ENCODE data around the gene ULK2.
A peak's percentile ranks its signal among the peaks of the same experiment; 100 is the strongest.

The ULK2 gene

DNA sequence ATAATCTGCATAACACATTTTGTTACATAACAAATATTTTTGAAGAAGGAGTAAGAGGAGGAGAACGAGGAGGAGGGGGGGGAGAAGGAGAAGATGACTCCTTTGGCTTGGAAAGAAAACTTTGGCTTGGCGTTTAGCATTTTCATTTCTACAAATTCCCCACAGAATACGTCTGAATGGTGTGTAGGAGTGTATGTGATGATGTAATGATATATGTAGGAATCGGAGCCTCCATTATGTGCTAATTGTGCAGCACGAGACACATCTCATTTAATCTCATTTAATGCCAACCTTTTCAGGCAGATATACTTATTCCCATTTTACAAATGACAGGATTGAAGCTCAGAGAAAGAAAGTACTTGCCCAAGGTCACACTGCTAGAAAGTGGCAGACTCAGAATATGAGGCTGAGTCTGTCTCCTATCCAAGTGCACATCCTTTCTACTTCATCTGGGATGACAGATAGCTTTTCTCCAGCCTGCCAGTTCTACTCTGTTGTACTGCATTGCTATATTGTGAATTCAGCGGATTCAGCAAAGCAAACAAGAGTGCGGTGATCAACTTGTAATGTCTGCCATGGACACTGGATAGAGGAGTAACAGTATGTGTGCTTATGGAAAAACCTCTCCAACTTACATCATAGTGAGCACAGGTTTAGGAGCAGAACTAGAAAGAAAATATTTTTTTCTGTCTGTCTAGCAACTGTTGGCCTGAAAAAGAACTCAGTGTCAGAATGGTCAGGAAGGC, 140.9 kb downstream of the ULK2 start:
- no peak overlapping the region for H3K4me3 ChIP-seq (ENCODE audit: low read depth, low read length)
- DNase-seq (ENCODE audit: low read depth), result peak; percentile 27
- TF ChIP-seq, protein P1, sequence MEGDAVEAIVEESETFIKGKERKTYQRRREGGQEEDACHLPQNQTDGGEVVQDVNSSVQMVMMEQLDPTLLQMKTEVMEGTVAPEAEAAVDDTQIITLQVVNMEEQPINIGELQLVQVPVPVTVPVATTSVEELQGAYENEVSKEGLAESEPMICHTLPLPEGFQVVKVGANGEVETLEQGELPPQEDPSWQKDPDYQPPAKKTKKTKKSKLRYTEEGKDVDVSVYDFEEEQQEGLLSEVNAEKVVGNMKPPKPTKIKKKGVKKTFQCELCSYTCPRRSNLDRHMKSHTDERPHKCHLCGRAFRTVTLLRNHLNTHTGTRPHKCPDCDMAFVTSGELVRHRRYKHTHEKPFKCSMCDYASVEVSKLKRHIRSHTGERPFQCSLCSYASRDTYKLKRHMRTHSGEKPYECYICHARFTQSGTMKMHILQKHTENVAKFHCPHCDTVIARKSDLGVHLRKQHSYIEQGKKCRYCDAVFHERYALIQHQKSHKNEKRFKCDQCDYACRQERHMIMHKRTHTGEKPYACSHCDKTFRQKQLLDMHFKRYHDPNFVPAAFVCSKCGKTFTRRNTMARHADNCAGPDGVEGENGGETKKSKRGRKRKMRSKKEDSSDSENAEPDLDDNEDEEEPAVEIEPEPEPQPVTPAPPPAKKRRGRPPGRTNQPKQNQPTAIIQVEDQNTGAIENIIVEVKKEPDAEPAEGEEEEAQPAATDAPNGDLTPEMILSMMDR (conservative IDR thresholded peaks at IDR 0.05; ENCODE audit: low read depth, low read length), result no peak

DNA sequence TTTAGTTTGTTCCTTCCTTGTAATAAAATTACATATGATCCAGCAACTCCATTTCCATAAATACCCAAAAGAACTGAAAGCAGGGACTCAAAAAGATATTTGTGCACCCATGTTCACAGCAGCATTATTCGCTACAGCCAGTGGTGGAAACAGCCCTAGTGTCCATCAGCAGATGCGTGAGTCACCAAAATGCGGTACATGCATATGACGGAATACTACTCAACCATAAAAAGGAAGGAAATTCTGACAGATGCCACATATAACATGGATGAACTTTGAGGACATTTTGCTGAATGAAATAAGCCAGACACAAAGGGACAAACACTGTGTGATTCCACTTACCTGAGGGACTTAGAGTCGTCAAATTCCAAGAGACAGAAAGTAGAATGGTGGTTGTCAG, 142.2 kb downstream of the ULK2 start:
- TF ChIP-seq, protein P1 (conservative IDR thresholded peaks at IDR 0.05; ENCODE audit: low read depth, low read length), result no peak
- no peak overlapping the region for H3K4me3 ChIP-seq (ENCODE audit: low read depth, low read length)
- DNase-seq (ENCODE audit: low read depth), result no peak

DNA sequence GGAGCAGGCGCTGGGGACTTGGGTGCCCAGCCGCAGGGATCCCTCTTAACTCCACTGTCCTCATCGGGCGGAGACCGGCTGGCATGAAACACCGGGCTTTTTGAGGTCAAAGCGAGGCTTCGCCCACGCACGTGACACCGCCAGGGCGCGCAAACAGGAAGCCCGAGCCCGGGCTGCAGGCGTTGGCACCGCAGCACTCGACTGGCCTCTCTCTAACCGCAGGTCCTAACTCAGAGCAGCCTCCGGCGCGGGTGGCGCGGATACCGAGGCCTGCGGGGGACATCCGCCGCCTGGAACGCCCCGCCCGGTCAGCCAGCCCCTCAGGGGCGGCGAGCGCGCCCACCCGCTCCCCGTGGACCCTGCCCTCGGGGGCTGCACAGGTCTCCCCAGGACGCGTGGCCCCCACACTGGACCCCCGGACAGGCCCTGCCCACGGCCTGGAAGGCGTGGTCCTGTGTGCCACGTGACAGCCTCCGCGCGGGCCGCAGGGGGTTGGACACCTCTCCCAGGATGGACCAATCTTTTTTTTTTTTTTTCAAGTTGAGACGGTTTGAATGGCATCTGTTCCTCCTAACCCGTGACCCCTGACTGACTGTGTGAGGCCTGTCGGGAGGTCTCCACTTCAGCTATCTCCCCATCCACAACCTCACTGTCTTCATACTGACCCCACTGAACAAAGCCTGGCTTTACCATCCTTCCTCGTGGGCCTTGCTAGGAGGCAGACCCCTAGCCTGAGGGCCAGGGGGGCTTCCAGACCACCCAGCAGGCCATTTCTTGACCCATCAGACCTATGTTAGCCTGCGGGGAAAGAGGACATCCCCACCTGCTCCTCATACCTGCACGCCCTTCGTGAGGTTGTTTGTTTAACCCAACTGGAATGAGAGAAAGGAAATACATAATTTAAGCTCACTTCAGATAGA, 143.0 kb downstream of the ULK2 start:
- peak overlapping the region; percentile 33 for H3K4me3 ChIP-seq (ENCODE audit: low read depth, low read length)
- no peak for DNase-seq (ENCODE audit: low read depth)
- TF ChIP-seq, protein P1 (conservative IDR thresholded peaks at IDR 0.05; ENCODE audit: low read depth, low read length), result no peak

DNA sequence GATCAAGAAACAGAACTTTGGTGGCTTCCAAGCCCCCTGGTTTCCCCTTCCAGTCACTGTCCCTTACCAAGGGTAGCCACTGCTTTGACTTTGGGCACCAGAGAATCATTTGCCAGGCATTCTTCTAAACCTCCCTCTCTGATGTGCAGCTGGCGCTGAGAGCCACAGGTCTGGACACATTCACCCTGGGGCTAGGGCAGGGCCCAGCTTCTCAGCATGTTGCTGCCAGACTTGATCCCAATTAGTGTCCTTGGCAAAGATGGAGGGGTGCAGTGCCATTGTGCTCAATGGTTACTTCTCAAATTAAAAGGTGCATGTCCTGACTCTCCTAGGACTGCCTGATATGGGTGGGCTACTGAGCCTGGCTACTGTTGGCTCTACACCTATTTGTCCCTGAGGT, 143.8 kb downstream of the ULK2 start:
- H3K4me3 ChIP-seq (ENCODE audit: low read depth, low read length), result no peak overlapping the region
- TF ChIP-seq, protein P1 (conservative IDR thresholded peaks at IDR 0.05; ENCODE audit: low read depth, low read length), result no peak
- no peak for DNase-seq (ENCODE audit: low read depth)
